ENCODE data around the gene FAM161A. TPM values are rescaled to one million over a fixed set of nuclear protein-coding genes. Genes with fewer than 3 reads are reported as not detected.

Gene FAM161A
- total RNA-seq, 6 experiments from 2014 or later: 0.64 to 2.2 (median 1.1) TPM

DNA sequence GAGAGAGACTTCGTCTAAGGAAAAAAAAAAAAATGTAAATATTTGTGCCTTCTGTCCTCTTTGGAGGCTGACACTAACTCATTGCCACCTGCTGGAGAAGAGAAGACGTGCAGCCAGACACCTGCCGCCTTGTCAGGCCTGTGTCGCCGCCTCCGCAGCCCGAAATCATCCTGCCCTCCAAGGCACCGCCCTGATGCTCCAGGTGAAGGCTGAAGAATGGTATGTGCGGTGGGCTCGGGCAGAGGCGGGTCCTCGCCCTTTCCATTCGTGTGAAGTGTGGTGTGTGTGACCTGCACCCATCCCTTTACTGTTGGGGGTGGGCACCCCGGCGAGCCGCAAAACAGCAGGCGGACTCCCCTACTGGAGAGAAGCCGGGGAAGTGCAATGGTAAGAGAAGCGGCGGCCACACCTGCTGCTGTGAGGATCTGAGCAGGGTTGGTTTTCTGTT lies 60.4 kb downstream of the FAM161A start:
- peak; percentile 44 to 64 (median 52) for TF ChIP-seq CTCF (IDR thresholded peaks at IDR 0.05)
- TF ChIP-seq POLR2A (IDR thresholded peaks at IDR 0.05): no peak
- 14% methylated on average over 10 of the region's 20 CpGs for WGBS (ENCODE audit: insufficient coverage, low coverage, low lambda C conversion rate, missing lambda C conversion rate)
- intact Hi-C loops (cut with DNase I): no loop called here
- Histone ChIP-seq H3K27ac (no peak overlapping the region), H3K36me3 (no peaks in the 10 kb centered on the region), H3K4me1 (no peaks in the 10 kb centered on the region), H3K4me3 (no peak overlapping the region), H3K27me3 (no peaks in the 10 kb centered on the region), H3K9me3 (no peaks in the 10 kb centered on the region)
- ATAC-seq (peak; percentile 81 to 95 (median 91)), DNase-seq (peak; percentile 46 to 65 (median 60))

- Histone ChIP-seq H3K27ac (no peak overlapping the region), H3K36me3 (no peaks in the 10 kb centered on the region), H3K9me3 (no peaks in the 10 kb centered on the region), H3K27me3 (no peaks in the 10 kb centered on the region), H3K4me3 (no peak overlapping the region), H3K4me1 (no peaks in the 10 kb centered on the region)
- ATAC-seq (no peak), DNase-seq (no peak)
- intact Hi-C loops (cut with DNase I): no loop called here
- TF ChIP-seq POLR2A (IDR thresholded peaks at IDR 0.05): no peak
- no peak for TF ChIP-seq CTCF (IDR thresholded peaks at IDR 0.05)
- 83% methylated on average over 1 of the region's 4 CpGs for whole genome bisulfite sequencing (ENCODE audit: insufficient coverage, low coverage, low lambda C conversion rate, missing lambda C conversion rate)
Observed at GRCh38 chr2:61792355-61792890, 61.4 kb downstream of the FAM161A start.

- no peak overlapping the region for H3K27ac ChIP-seq
- H3K9me3 ChIP-seq: no peaks in the 10 kb centered on the region
- TF ChIP-seq CTCF (IDR thresholded peaks at IDR 0.05) (no peak), POLR2A (IDR thresholded peaks at IDR 0.05) (no peak)
- WGBS (ENCODE audit: insufficient coverage, low coverage, low lambda C conversion rate, missing lambda C conversion rate): 80% methylated on average over 8 of the region's 8 CpGs
- no peaks in the 10 kb centered on the region for H3K36me3 ChIP-seq
- H3K4me1 ChIP-seq: no peaks in the 10 kb centered on the region
- ATAC-seq: no peak
- no peak for DNase-seq
- H3K27me3 ChIP-seq: no peaks in the 10 kb centered on the region
- no peak overlapping the region for H3K4me3 ChIP-seq
- intact Hi-C loops (cut with DNase I): no loop called here
Observed at GRCh38 chr2:61789807-61790602, 63.9 kb downstream of the FAM161A start.

GRCh38 chr2:61787941-61788563 lies 65.8 kb downstream of the FAM161A start:
- ATAC-seq (no peak), DNase-seq (no peak)
- no peak overlapping the region for H3K4me3 ChIP-seq
- no peak overlapping the region for H3K27ac ChIP-seq
- H3K9me3 ChIP-seq: no peaks in the 10 kb centered on the region
- WGBS (ENCODE audit: insufficient coverage, low coverage, low lambda C conversion rate, missing lambda C conversion rate): 71% methylated on average over 4 of the region's 4 CpGs
- intact Hi-C loops (cut with DNase I): no loop called here
- TF ChIP-seq CTCF (IDR thresholded peaks at IDR 0.05) (no peak), POLR2A (IDR thresholded peaks at IDR 0.05) (no peak)
- no peaks in the 10 kb centered on the region for H3K27me3 ChIP-seq
- no peaks in the 10 kb centered on the region for H3K36me3 ChIP-seq
- no peaks in the 10 kb centered on the region for H3K4me1 ChIP-seq

All from right lobe of liver (tissue), 6 donors.